Measurements from ENCODE around the gene RBM25. TPM values are rescaled to one million over a fixed set of nuclear protein-coding genes. Genes with fewer than 3 reads are reported as not detected.

RBM25 gene
- total RNA-seq, 1 donor from 2014 or later, result 118 TPM

GRCh38 chr14:73047808-73048207 lies 10.5 kb upstream of the RBM25 start:
- no peak overlapping the region for H3K4me3 Mint-ChIP-seq (ENCODE audit: unreplicated experiment)
- no peak for DNase-seq
- TF ChIP-seq CTCF (IDR thresholded peaks at IDR 0.05; ENCODE audit: partially characterized antibody, unreplicated experiment), result no peak
- peaks cover 1% of the 10 kb centered on the region for H3K9me3 Mint-ChIP-seq (ENCODE audit: unreplicated experiment)
- no peaks in the 10 kb centered on the region for H3K4me1 Mint-ChIP-seq (ENCODE audit: low read depth, unreplicated experiment)
- H3K27ac Mint-ChIP-seq (ENCODE audit: unreplicated experiment), result no peak overlapping the region
- no peaks in the 10 kb centered on the region for H3K36me3 Mint-ChIP-seq (ENCODE audit: unreplicated experiment)
- no peaks in the 10 kb centered on the region for H3K27me3 Mint-ChIP-seq (ENCODE audit: unreplicated experiment)

DNA sequence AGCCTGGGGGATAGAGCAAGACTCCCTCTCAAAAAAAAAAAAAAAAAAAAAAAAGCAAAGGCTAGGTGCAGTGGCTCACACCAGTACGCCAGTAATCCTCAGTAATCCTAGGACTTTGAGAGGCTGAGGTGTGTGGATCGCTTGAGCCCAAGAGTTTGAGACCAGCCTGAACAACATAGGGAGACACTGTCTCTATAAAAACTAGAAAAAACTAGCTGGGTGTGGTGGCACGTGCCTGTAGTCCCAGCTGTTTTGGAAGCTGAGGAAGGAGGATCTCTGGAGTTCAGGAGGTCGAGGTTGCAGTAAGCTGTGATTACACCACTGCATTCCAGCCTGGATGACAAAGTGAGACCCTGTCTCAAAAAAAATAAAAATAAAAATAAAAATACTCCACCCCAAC lies 8.9 kb upstream of the RBM25 start:
- DNase-seq, result no peak
- Mint-ChIP-seq H3K36me3 (ENCODE audit: unreplicated experiment) (no peaks in the 10 kb centered on the region), H3K27me3 (ENCODE audit: unreplicated experiment) (no peaks in the 10 kb centered on the region), H3K9me3 (ENCODE audit: unreplicated experiment) (no peaks in the 10 kb centered on the region), H3K27ac (ENCODE audit: unreplicated experiment) (no peak overlapping the region), H3K4me1 (ENCODE audit: low read depth, unreplicated experiment) (no peaks in the 10 kb centered on the region), H3K4me3 (ENCODE audit: unreplicated experiment) (no peak overlapping the region)
- no peak for TF ChIP-seq CTCF (IDR thresholded peaks at IDR 0.05; ENCODE audit: partially characterized antibody, unreplicated experiment)

DNA sequence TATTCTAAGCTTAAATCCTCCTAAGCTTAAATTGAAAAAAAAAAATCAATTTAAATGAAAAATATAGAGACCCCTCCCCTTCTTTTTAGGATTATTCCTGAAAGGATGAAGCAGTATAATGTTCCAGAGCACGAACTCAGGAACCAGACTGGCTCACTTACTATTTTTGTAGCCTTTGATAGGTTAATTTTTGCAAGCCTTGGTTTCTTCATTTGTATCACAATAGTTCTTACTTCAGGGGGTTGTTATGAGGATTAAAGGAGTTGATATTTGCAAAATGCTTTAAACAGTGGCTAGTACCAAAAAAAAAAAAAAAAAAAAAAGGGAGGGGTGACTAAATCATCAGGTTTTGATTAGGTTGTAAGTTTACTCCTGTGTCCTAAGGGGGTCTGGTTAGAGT lies 3.1 kb upstream of the RBM25 start:
- no peaks in the 10 kb centered on the region for H3K36me3 Mint-ChIP-seq (ENCODE audit: unreplicated experiment)
- no peak overlapping the region for H3K4me3 Mint-ChIP-seq (ENCODE audit: unreplicated experiment)
- DNase-seq, result no peak
- TF ChIP-seq CTCF (IDR thresholded peaks at IDR 0.05; ENCODE audit: partially characterized antibody, unreplicated experiment), result no peak
- peaks cover 4% of the 10 kb centered on the region for H3K4me1 Mint-ChIP-seq (ENCODE audit: low read depth, unreplicated experiment)
- peaks cover 1% of the 10 kb centered on the region for H3K9me3 Mint-ChIP-seq (ENCODE audit: unreplicated experiment)
- H3K27ac Mint-ChIP-seq (ENCODE audit: unreplicated experiment), result no peak overlapping the region
- H3K27me3 Mint-ChIP-seq (ENCODE audit: unreplicated experiment), result no peaks in the 10 kb centered on the region

GRCh38 chr14:73057944-73058223 lies 450 bp upstream of the RBM25 start:
- no peak overlapping the region for H3K4me3 Mint-ChIP-seq (ENCODE audit: unreplicated experiment)
- H3K27ac Mint-ChIP-seq (ENCODE audit: unreplicated experiment), result no peak overlapping the region
- no peaks in the 10 kb centered on the region for H3K27me3 Mint-ChIP-seq (ENCODE audit: unreplicated experiment)
- DNase-seq, result no peak
- H3K9me3 Mint-ChIP-seq (ENCODE audit: unreplicated experiment), result peaks cover 1% of the 10 kb centered on the region
- no peak for TF ChIP-seq CTCF (IDR thresholded peaks at IDR 0.05; ENCODE audit: partially characterized antibody, unreplicated experiment)
- no peaks in the 10 kb centered on the region for H3K36me3 Mint-ChIP-seq (ENCODE audit: unreplicated experiment)
- peaks cover 6% of the 10 kb centered on the region for H3K4me1 Mint-ChIP-seq (ENCODE audit: low read depth, unreplicated experiment)

DNA sequence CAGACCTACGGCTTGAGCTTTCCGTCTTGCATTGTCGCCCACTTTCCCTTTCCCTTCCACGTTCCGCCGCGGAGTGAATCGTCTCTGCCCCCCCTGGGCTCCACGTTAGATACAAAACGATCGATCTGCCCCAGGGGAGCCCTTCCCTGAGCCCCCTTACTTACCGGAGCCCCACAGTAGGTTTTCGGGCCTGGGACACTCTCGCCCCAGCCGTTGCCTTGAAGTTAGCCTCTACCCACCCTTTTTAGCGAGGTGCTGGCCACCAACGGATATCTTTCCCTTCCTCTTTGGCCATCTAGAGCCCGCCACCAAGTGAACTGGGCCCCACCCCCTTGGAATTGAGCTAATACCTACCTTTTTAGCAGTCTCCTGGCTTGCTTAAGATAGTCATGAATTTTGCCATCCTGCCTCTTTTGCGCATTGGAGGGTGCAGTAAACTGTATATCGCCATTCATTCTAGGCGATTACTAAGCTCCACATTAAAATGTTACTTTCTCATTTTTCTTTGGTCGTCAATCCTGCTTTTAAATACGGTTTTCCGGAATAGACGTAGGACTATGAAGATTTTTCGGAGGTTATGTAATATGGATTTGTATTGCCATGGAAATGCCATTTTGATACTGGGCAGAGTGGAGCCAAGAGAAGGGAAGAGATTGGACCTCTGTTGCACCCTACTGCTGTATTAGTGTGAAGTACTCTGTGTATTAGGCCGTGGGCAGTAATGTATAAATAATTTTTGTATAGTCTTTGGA lies 764 bp downstream of the RBM25 start:
- DNase-seq, result no peak
- peaks cover 6% of the 10 kb centered on the region for H3K4me1 Mint-ChIP-seq (ENCODE audit: low read depth, unreplicated experiment)

More for the DNA sequence above, 764 bp downstream of the RBM25 start:
- Mint-ChIP-seq H3K27me3 (ENCODE audit: unreplicated experiment) (no peaks in the 10 kb centered on the region), H3K36me3 (ENCODE audit: unreplicated experiment) (no peaks in the 10 kb centered on the region), H3K4me3 (ENCODE audit: unreplicated experiment) (no peak overlapping the region), H3K9me3 (ENCODE audit: unreplicated experiment) (peaks cover 1% of the 10 kb centered on the region), H3K27ac (ENCODE audit: unreplicated experiment) (no peak overlapping the region)
- no peak for TF ChIP-seq CTCF (IDR thresholded peaks at IDR 0.05; ENCODE audit: partially characterized antibody, unreplicated experiment)

All from glutamatergic neuron (in vitro differentiated cells).